Raji (cell line): ENCODE measurements around the gene KCNMB3.

Experiments used
- POLR2A ChIP-seq: IDR thresholded peaks from 2 replicates; pipeline ENCODE4 v1.6.1; 2011; ENCODE audit warnings: low read depth, low read length, control low read depth; ENCODE audit not compliant: insufficient read depth

KCNMB3 gene, protein sequence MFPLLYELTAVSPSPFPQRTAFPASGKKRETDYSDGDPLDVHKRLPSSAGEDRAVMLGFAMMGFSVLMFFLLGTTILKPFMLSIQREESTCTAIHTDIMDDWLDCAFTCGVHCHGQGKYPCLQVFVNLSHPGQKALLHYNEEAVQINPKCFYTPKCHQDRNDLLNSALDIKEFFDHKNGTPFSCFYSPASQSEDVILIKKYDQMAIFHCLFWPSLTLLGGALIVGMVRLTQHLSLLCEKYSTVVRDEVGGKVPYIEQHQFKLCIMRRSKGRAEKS

DNA sequence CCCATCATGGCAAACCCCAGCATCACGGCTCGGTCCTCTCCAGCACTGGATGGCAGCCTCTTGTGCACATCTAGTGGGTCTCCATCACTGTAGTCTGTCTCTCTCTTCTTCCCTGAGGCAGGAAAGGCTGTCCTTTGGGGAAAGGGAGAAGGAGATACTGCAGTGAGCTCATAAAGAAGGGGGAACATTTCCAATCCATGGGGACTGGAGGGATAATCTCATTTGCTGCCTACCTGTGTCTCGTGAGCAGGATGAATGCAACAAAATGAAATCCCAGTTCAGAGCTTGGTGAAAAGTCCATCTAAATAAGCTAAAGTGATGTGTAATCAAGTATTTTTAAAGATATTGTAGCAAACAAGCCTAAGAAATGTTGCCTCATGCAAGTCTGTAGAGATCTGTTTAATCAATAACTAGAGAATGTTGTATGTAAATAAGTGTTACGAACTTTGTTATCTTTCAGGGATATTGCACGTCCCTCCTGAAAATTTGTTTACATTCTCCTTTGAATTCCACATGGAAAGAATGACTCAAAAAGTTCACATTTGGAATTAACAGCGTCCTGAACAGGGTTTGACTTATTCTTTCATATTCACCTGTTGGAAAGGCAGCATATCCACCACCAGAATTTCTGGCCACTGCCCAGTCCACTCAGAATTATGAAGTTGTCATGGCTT lies at the start of gene KCNMB3:
KCNMB3 (minus strand) TSS at position 312 of the 674 bp plus-strand sequence; CDS start at position 188, 124 bp downstream.
- TF ChIP-seq POLR2A, result no peak

DNA sequence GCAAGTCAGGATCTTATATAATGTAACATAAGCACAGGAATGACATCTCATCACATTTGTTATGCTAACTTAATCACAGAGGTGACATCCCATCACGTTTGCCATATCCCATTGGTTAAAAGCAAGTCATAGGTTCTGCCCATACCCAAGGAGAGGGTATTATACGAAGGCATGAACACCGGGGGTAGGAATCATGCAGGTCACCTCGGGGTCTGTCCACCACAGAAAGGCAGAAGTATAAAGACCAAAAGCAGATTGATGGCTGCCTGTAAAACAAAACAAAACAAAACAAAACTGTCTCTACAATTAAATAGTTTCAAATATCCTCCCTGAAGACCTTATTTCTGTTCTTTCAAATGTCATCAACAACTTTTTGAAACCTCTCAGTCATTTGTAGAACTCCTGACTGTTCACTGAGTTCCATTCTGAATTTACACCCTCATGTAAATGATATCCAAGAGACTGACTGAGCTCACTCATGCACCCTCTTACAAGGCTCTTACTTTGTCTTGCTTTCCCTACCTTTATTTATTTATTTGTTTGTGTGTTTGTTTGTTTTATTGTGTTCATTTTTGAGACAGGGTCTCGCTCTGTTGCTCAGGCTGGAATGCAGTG lies 49.2 kb upstream of the KCNMB3 start:
- TF ChIP-seq POLR2A, result no peak

DNA sequence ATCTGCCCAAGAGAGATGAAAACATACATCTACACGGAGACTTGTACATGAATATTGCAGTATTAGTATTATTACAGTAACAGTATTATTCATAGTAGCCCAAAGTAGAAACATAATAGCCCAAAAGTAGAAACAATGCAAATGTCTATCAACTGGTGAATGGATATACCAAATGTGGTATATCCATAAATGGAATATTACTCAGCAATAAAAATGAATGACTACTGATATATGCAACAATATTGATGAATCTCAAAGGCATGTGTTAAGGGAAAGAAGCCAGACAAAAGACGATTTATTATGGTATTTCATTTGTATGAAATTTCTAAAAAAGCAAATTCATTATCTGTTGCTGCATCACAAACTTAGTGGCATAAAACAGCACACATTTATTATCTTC lies 48.4 kb upstream of the KCNMB3 start:
- no peak for TF ChIP-seq POLR2A

DNA sequence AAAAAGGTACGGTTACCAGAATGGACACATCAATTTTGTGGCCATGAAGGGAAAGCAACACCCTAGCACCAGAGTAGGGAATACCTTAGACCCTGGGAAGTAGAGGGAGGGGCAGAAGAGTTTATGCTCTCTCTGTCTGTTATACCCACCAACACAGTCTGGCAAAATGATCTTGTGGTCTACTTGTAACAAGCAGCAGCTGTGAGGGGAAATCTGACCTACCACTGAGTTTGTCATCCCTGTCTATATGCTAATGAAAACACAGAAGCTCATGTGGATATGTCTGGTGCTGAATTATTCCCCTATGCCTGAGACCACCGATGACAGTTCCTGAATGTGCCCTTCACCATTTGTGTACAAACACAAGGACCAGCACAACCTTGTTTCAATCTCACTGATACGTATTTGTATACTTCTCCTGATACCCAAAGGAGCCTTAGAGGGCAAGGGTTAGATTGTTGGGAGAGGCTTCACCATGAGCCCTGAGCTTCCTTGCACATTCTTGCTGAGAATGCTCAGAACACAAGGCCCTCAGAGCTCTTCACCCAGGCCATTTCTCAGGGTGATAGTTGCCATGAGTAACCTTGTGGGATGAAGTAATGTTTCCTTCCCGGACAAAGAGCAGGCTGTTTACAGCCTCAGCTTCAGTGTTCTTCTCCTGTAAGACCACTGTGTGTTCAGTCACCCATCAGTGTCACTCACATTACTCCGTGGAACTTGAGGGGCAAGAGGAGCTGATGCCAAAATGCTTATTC lies 47.2 kb upstream of the KCNMB3 start:
- TF ChIP-seq POLR2A, result no peak

DNA sequence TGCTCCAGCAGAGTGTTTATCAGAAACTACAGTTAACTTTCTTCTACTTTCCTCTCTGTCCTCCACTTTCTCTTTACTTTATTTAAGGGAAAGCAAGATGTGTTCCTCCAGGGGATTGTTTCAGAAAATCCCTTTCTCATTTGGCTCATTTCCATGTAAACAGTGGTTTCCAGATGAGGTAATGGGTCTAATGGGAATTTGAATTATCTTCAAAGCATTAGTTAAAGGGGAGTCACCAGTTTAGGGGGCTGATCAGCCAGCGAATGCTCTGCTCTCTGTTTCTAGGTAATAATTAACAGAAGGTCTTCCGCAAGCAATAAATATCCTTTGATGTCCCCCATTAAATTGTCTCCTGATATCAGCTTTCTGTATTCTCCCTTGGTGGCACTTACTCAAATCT lies 41.5 kb upstream of the KCNMB3 start:
- no peak for TF ChIP-seq POLR2A

DNA sequence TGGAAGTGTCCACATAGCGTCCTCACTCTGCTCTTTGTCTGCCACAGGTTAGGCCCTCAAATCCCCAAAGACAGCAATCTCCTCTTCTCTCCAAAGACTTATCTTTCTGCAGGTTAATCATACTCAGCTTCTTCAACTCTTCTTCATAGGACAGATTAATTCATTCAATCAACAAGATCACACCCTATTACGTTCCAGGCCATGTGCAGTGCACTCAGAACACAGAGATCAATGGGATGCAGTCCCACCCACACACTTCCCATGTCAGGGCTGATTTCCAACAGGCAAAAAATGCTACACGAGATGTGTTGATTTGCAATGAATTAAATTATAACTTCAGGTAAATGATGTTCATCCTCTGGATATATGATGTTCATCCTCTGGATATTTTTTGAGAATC lies 38.4 kb upstream of the KCNMB3 start:
- TF ChIP-seq POLR2A, result no peak

DNA sequence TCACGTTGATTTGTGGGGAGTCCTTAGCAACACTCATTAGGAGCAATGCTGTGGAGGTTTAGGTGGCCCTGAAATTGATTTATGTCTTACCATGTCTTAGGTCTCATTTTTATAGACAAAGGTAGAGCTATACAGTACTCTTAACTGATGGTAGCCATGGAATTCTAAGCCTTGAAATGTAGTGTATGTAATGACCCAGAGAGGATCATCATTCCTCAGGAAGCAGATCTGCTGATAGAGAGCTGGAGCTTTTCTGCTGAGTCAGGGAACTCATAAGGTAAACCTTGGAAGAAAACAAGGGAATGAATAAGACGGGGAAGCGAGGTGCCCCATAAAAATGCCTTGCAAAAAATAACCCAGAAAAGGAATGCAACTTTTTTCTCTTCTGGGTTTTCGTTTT lies 37.9 kb upstream of the KCNMB3 start:
- no peak for TF ChIP-seq POLR2A

DNA sequence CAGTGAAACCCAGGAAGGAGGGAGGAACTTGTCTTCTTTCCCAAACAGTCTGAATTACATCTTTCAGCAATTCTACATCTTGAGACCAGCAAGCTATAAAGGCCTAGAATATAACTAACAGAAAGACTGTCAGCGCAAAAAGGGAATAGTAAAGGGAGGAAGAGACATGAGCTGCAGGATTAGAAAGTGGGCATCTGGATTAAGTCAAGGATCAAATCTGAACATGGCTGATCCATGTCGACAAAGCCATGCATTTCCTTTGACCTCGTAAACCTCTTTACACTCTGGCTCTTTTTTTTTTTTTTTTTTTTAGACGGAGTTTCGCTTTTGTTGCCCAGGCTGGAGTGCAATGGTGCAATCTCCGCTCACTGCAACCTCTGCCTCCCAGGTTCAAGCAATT lies 35.4 kb upstream of the KCNMB3 start:
- no peak for TF ChIP-seq POLR2A

DNA sequence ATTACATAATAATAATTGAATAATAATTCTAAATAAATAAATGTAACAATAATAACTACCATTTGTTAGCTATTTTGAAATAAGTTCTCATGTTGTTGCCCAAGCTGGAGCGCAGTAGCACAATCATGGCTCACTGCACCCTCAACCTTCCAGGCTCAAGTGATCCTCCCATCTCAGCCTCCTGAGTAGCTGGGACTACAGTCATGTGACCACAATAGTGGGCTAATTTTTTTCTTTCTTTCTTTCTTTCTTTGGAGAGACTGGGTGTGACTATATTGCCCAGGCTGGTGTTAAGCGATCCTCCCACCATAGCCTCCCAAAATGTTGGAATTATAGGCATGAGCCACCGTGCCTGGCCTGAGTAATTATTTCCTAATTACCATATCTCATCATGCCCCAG lies 30.9 kb upstream of the KCNMB3 start:
- TF ChIP-seq POLR2A, result no peak

DNA sequence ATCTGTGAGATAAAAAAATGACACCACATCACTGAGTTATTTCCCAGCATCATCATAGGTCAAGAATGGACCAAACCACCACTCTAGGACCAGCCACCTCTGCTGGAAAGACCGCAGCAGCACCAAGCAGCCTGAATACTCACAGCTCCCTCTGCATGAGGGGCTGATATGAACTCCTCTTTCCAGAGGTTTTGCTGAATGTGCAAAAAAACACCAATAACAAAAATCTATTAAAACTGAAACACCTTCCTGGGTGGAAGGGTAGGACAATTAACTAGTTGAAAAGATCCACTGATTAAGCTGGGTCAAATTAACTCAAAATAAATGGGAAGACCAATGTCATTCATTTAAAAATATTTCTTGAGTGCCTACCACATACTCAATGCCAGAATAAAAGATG lies 28.9 kb upstream of the KCNMB3 start:
- TF ChIP-seq POLR2A, result no peak

DNA sequence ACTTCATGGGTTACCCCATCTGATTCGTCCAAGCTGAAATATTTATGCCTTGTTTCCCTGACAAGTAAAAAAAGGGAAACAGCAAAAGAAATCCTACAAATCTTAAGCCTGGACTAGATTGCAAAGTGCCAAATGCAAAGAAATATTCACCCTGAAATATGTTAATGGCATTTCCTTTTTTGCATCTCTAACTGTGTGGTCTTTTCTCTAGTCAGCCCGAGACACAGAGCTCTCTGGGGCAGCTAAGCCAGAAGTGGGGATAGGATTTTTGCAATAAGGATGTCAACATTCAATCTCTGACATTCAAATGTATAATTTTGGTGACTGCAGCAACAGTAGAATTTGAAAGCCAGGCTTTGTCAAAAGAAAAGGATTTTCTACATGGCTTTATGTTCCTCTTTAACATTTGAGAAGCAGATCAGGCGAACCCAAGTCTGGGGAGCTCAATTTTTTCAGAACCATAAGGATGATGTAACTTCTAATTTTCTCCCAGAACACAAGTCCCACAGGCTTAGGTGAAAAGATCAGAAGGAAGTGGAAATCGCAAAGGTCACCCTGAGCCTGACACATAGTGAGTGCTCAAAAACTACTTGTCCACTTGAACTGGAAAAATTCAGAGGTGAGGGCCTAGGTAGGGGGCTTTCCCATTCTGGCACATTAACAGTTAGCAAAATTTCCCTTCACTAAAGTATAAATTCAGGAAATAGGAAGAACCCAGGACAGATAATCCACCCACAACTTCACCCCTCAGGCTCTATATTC lies 28.2 kb upstream of the KCNMB3 start:
- no peak for TF ChIP-seq POLR2A

DNA sequence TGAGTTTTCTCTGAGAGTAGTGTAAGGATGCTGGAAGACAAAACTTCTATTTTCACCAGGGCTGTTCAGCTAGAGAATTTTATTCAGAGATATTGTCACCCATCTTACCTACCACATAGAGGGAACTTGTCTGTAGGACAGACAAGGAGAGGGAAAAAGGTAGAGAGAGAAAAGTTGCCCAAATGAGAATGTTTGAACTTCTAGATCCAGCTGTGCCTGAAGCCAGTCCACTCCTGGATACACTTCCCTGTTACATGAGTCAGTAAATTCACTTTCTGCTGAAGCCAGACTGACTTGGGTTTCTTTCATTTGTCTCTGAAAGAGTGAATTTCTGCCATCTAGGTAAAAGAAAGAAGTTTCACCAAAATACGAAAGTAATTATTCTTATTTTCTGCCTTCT lies 27.2 kb upstream of the KCNMB3 start:
- TF ChIP-seq POLR2A, result no peak

DNA sequence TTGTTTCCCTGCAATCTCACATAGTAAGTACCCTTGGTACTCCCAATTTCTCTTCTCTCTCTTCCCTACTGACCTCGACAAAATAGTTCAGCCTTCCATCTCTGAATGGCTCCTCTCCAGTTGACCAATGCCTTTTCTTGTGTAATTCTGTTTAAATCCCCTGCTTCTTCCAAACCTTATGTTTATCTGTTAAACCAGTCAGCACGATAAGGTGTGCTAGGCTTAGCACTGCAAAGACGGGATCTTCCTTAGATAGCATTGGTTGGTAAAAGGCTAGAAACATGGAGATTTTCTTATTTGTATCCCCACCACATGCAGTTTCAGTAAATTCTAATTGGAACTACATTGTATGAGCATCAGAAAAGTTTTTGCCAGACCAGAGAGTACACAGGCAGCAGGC lies 25.8 kb upstream of the KCNMB3 start:
- no peak for TF ChIP-seq POLR2A

DNA sequence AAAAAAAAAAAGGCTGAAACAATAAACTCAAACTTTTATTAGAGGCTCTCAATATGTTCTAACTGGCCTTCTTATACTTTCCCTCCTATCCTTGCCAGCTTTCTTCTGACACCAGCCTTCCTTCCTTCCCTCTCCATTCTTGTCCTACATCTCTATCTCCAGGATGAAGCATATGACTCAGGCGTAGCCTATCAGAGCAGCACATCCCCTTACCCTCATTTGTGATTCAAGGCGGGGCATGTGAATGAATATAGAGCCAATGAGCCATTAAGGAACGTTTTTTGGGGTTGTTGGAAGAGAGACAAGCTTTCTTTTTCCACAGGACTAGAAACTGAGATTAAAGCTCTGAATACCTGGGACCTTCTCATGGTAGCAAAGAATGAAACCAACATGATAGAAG lies 25.1 kb upstream of the KCNMB3 start:
- TF ChIP-seq POLR2A, result no peak

DNA sequence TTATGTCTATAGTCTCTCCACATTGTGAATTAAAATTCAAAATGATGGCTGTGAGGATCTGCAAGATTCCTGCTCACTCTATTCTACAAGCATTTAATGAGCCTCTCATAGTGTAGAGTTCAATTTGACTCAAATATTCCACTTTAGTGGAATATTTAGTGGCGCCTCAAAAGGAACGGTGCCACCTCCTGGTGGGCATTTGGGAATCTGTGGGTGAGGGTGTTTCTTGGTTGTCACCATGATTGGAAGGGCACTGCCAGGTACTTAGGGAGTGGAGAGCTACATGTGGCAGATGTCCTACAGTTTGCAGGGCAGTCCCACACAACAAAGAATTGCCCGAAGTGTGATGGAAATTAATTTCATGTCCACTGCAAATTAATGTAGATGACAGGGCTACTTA lies 21.5 kb upstream of the KCNMB3 start:
- TF ChIP-seq POLR2A, result no peak
